ENCODE data around the gene TMEM170A.

DNA sequence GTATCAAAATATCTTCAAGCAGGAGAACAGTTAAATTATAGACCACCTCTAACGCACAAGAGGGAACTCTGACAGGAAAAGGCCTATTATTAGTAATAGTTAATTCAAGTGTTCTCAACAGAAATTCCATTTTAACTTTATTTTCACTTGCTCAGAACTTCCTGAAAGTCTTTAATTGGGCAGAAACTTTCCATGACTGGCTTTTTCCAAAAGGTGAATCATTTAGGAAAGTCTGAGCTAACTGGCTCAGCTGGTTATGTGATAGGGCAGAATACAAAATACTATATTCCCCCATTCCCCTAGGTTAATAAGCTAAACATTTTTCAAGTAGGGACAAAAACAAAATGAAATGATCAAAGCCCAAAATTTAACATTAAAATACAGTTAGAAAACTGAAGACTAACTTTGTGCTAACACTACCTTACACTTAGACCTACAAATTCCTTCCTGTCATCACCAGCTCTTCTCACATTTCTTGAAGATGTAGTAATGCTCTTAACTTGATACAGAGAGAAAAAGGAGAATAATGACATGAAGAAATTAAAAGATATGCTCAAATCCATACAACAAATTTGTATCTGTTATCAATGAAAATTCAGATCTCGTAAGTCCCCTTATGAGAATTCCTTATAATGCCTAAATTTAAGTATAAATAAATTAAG lies 62.2 kb downstream of the TMEM170A start:
- TF ChIP-seq POLR2A (IDR thresholded peaks at IDR 0.05; ENCODE audit: borderline replicate concordance, extremely low read depth, insufficient read depth, insufficient read length) = no peak
- TF ChIP-seq, protein P1, sequence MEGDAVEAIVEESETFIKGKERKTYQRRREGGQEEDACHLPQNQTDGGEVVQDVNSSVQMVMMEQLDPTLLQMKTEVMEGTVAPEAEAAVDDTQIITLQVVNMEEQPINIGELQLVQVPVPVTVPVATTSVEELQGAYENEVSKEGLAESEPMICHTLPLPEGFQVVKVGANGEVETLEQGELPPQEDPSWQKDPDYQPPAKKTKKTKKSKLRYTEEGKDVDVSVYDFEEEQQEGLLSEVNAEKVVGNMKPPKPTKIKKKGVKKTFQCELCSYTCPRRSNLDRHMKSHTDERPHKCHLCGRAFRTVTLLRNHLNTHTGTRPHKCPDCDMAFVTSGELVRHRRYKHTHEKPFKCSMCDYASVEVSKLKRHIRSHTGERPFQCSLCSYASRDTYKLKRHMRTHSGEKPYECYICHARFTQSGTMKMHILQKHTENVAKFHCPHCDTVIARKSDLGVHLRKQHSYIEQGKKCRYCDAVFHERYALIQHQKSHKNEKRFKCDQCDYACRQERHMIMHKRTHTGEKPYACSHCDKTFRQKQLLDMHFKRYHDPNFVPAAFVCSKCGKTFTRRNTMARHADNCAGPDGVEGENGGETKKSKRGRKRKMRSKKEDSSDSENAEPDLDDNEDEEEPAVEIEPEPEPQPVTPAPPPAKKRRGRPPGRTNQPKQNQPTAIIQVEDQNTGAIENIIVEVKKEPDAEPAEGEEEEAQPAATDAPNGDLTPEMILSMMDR (IDR thresholded peaks at IDR 0.05 in 2 of 3, conservative IDR thresholded peaks at IDR 0.05 in 1 of 3; ENCODE audit: borderline replicate concordance in 1 of 3, insufficient read depth in 1 of 3, low read depth in 2 of 3, low read length in 2 of 3) = no peak

Measured in HCT116 (cell line).